Left hindlimb (tissue), 1 donor: Measurements from ENCODE around the gene SHBG.
A peak's percentile ranks its signal among the peaks of the same experiment; 100 is the strongest.
"Not testable (repeated sequence)": the region's sequence is repeated elsewhere in the genome, so short reads cannot be mapped to it uniquely, and the experiment has no call there.

Source experiments
- DNase-seq: peaks from one replicate; pipeline ENCODE4 v3.0.0-alpha.2; 2018

SHBG gene

GRCh38 chr17:7629939-7630571 is at the start of gene SHBG:
SHBG (plus strand) TSS chr17:7630135; CDS start chr17:7630173, 38 bp downstream.
- DNase-seq = no peak

GRCh38 chr17:7580604-7581575 is 49.0 kb upstream of the SHBG start:
- DNase-seq = no peak

- no peak for DNase-seq
Observed at GRCh38 chr17:7582396-7583252, 47.3 kb upstream of the SHBG start.

GRCh38 chr17:7583253-7584109 is 46.5 kb upstream of the SHBG start, which contains the start of gene MPDU1:
MPDU1 (plus strand) TSS chr17:7583852; CDS start chr17:7583863, 11 bp downstream.
- DNase-seq = peak; percentile 99

- DNase-seq = no peak
Observed at GRCh38 chr17:7586673-7587419, 43.1 kb upstream of the SHBG start.

- DNase-seq = no peak
Observed at GRCh38 chr17:7587420-7588151, 42.3 kb upstream of the SHBG start.

GRCh38 chr17:7588553-7589203 is 41.3 kb upstream of the SHBG start:
- no peak for DNase-seq

- DNase-seq = peak; percentile 82
Observed at GRCh38 chr17:7589204-7589868, 40.6 kb upstream of the SHBG start.

- no peak for DNase-seq
Observed at GRCh38 chr17:7589891-7590691, 39.8 kb upstream of the SHBG start, which contains the start of gene SOX15. SOX15 (minus strand) TSS chr17:7590094; CDS start chr17:7589676, 418 bp downstream.

GRCh38 chr17:7590743-7591142 is 39.2 kb upstream of the SHBG start:
- DNase-seq = no peak

GRCh38 chr17:7591596-7591995 is 38.3 kb upstream of the SHBG start:
- DNase-seq = no peak

GRCh38 chr17:7592422-7593021 is 37.4 kb upstream of the SHBG start:
- DNase-seq = no peak

GRCh38 chr17:7593296-7593695 is 36.6 kb upstream of the SHBG start:
- no peak for DNase-seq

GRCh38 chr17:7597561-7597960 is 32.4 kb upstream of the SHBG start:
- DNase-seq = not testable (repeated sequence)

GRCh38 chr17:7606280-7606679 is 23.7 kb upstream of the SHBG start:
- DNase-seq = no peak

- no peak for DNase-seq
Observed at GRCh38 chr17:7610641-7611040, 19.3 kb upstream of the SHBG start.

GRCh38 chr17:7611635-7612293 is 18.2 kb upstream of the SHBG start:
- DNase-seq = no peak
